NCI-H1436 (cell line): Measurements from ENCODE around the gene ZNF500.
"Not testable (repeated sequence)": the region's sequence is repeated elsewhere in the genome, so short reads cannot be mapped to it uniquely, and the experiment has no call there.

Experiments used
- DNase-seq: peaks from one replicate; lab custom pipeline; 2025; lab: John Stamatoyannopoulos, UW

ZNF500 gene

GRCh38 chr16:4796982-4797804, 30.2 kb upstream of the ZNF500 start:
- DNase-seq: no peak

- no peak for DNase-seq
These were observed 29.0 kb upstream of the ZNF500 start for GRCh38 chr16:4795828-4796572.

GRCh38 chr16:4795181-4795827, 28.3 kb upstream of the ZNF500 start, which contains the start of gene SMIM22:
TSS of gene SMIM22 (plus strand) at chr16:4795369. CDS start at chr16:4795735, 366 bp downstream.
- DNase-seq: peak; percentile 41

- DNase-seq: no peak
These were observed 26.1 kb upstream of the ZNF500 start for GRCh38 chr16:4792951-4793513.

GRCh38 chr16:4790871-4791270, 23.9 kb upstream of the ZNF500 start:
- no peak for DNase-seq

GRCh38 chr16:4790261-4790660, 23.3 kb upstream of the ZNF500 start:
- no peak for DNase-seq

GRCh38 chr16:4788910-4789309, 21.9 kb upstream of the ZNF500 start:
- no peak for DNase-seq

- DNase-seq: no peak
These were observed 21.5 kb upstream of the ZNF500 start for GRCh38 chr16:4788489-4788889.

- no peak for DNase-seq
These were observed 20.9 kb upstream of the ZNF500 start, which contains the start of gene SEPTIN12 for GRCh38 chr16:4787627-4788482. TSS of gene SEPTIN12 (minus strand) at chr16:4788345. CDS start at chr16:4787645, 700 bp downstream.

GRCh38 chr16:4787068-4787467, 20.1 kb upstream of the ZNF500 start:
- no peak for DNase-seq

- no peak for DNase-seq
These were observed 18.9 kb upstream of the ZNF500 start for GRCh38 chr16:4785758-4786433.

GRCh38 chr16:4784444-4784987, 17.6 kb upstream of the ZNF500 start:
- DNase-seq: not testable (repeated sequence)

- no peak for DNase-seq
These were observed 17.0 kb upstream of the ZNF500 start for GRCh38 chr16:4783951-4784336.

- DNase-seq: no peak
These were observed 16.4 kb upstream of the ZNF500 start for GRCh38 chr16:4783251-4783950.

- no peak for DNase-seq
These were observed 13.3 kb upstream of the ZNF500 start for GRCh38 chr16:4780235-4780634.

GRCh38 chr16:4778050-4778392, 11.1 kb upstream of the ZNF500 start:
- no peak for DNase-seq

GRCh38 chr16:4777339-4778049, 10.5 kb upstream of the ZNF500 start:
- DNase-seq: no peak

GRCh38 chr16:4776141-4776705, 9.3 kb upstream of the ZNF500 start:
- no peak for DNase-seq

- DNase-seq: no peak
These were observed 8.0 kb upstream of the ZNF500 start for GRCh38 chr16:4775005-4775404.
